Thymus (tissue), 14 donors: Measurements from ENCODE around the gene PRELID3B. TPM values are rescaled to one million over a fixed set of nuclear protein-coding genes. Genes with fewer than 3 reads are reported as not detected.

Experiments
- DNase-seq, 9 donors: peaks; one replicate each; pipeline ENCODE4 v3.0.0-alpha.2; 2013; ENCODE audit warnings: low spot score in 9 of 9, low read depth in 6 of 9, missing footprints in 1 of 9
- H3K27ac ChIP-seq, 2 donors: one replicate each; pipeline ENCODE4 v1.5.1; 2013; ENCODE audit warnings: control low read depth in 1 of 2, low read depth in 1 of 2, low read length in 1 of 2, mild to moderate bottlenecking in 1 of 2, moderate library complexity in 1 of 2
- H3K27me3 ChIP-seq, 2 donors: one replicate each; pipeline ENCODE4 v1.5.1; 2013; ENCODE audit warnings: low read length in 1 of 2; ENCODE audit not compliant: control insufficient read depth in 2 of 2, insufficient read depth in 1 of 2
- H3K36me3 ChIP-seq, 2 donors: one replicate each; pipeline ENCODE4 v1.5.1; 2013; ENCODE audit warnings: low read length in 1 of 2, mild to moderate bottlenecking in 1 of 2, moderate library complexity in 1 of 2; ENCODE audit not compliant: control insufficient read depth in 2 of 2, insufficient read depth in 2 of 2
- H3K4me1 ChIP-seq, 2 donors: one replicate each; pipeline ENCODE4 v1.5.1; 2013; ENCODE audit warnings: low read length in 2 of 2; ENCODE audit not compliant: control insufficient read depth in 2 of 2, insufficient read depth in 2 of 2
- H3K4me3 ChIP-seq, 2 donors: one replicate each; pipeline ENCODE4 v1.5.1; 2013; ENCODE audit warnings: low read length in 2 of 2, control low read depth in 1 of 2, mild to moderate bottlenecking in 1 of 2
- H3K9me3 ChIP-seq, 2 donors: one replicate each; pipeline ENCODE4 v1.5.1; 2013; ENCODE audit warnings: low read length in 1 of 2, mild to moderate bottlenecking in 1 of 2; ENCODE audit not compliant: control insufficient read depth in 2 of 2, insufficient read depth in 1 of 2
- WGBS: extraction: QIAGEN DNeasy Blood & Tissue Kit; methylation state at CpG from one replicate; pipeline ENCODE4 v1.1.7; 2013; 5-methylcytosine and 5-hydroxymethylcytosine counted together
- long read RNA-seq, 10 donors: transcript quantifications; one replicate each; lab custom pipeline, GENCODE V29; 2026
- polyA plus RNA-seq: library from polyadenylated mRNA; stranded (reverse); fragments of 200-250 nt; gene quantifications from one replicate; pipeline ENCODE4 v1.2.3, GENCODE V29; 2013
- total RNA-seq: library from RNA; stranded (reverse); fragments of 120-200 nt; gene quantifications from one replicate; pipeline ENCODE4 v1.2.4, GENCODE V29; 2013
- donor health status: healthy.

Gene PRELID3B
- 61.9 TPM for total RNA-seq
- polyA plus RNA-seq = 33.4 TPM
- long read RNA-seq, donor 1, partial matches to known transcripts = 0 of 4 reads
- long read RNA-seq, donor 1, other reads (novel, unspliced or antisense) = 0 of 4 reads
- long read RNA-seq, donor 2, transcript PRELID3B-201 (6 exons, 2,626 nt) = major isoform, 48 of 53 reads
- long read RNA-seq, donor 2, partial matches to known transcripts = 0 of 53 reads
- long read RNA-seq, donor 2, other reads (novel, unspliced or antisense) = 0 of 53 reads
- long read RNA-seq, donor 3, transcript PRELID3B-201 (6 exons, 2,626 nt) = major isoform, 30 of 34 reads
- long read RNA-seq, donor 3, partial matches to known transcripts = 0 of 34 reads
- long read RNA-seq, donor 3, other reads (novel, unspliced or antisense) = 0 of 34 reads
- long read RNA-seq, donor 4, transcript PRELID3B-201 (6 exons, 2,626 nt) = major isoform, 18 of 21 reads
- long read RNA-seq, donor 4, partial matches to known transcripts = 0 of 21 reads
- long read RNA-seq, donor 4, other reads (novel, unspliced or antisense) = 0 of 21 reads
- long read RNA-seq, donor 5, transcript PRELID3B-204 (2 exons, 612 nt) = minor isoform, 6 of 42 reads
- long read RNA-seq, donor 5, transcript PRELID3B-201 (6 exons, 2,626 nt) = major isoform, 34 of 42 reads
- long read RNA-seq, donor 5, partial matches to known transcripts = 0 of 42 reads
- long read RNA-seq, donor 5, other reads (novel, unspliced or antisense) = 0 of 42 reads
- long read RNA-seq, donor 6, transcript PRELID3B-201 (6 exons, 2,626 nt) = major isoform, 26 of 28 reads
- long read RNA-seq, donor 6, partial matches to known transcripts = 0 of 28 reads
- long read RNA-seq, donor 6, other reads (novel, unspliced or antisense) = 0 of 28 reads
- long read RNA-seq, donor 7, transcript PRELID3B-201 (6 exons, 2,626 nt) = major isoform, 55 of 59 reads
- long read RNA-seq, donor 7, partial matches to known transcripts = 0 of 59 reads
- long read RNA-seq, donor 7, other reads (novel, unspliced or antisense) = 0 of 59 reads
- long read RNA-seq, donor 8, transcript PRELID3B-201 (6 exons, 2,626 nt) = major isoform, 10 of 10 reads
- long read RNA-seq, donor 8, partial matches to known transcripts = 0 of 10 reads
- long read RNA-seq, donor 8, other reads (novel, unspliced or antisense) = 0 of 10 reads
- long read RNA-seq, donor 9, transcript PRELID3B-201 (6 exons, 2,626 nt) = major isoform, 20 of 22 reads
- long read RNA-seq, donor 9, partial matches to known transcripts = 0 of 22 reads
- long read RNA-seq, donor 9, other reads (novel, unspliced or antisense) = 0 of 22 reads
- long read RNA-seq, donor 10, transcript PRELID3B-201 (6 exons, 2,626 nt) = major isoform, 33 of 36 reads
- long read RNA-seq, donor 10, partial matches to known transcripts = 0 of 36 reads
- long read RNA-seq, donor 10, other reads (novel, unspliced or antisense) = 0 of 36 reads

DNA sequence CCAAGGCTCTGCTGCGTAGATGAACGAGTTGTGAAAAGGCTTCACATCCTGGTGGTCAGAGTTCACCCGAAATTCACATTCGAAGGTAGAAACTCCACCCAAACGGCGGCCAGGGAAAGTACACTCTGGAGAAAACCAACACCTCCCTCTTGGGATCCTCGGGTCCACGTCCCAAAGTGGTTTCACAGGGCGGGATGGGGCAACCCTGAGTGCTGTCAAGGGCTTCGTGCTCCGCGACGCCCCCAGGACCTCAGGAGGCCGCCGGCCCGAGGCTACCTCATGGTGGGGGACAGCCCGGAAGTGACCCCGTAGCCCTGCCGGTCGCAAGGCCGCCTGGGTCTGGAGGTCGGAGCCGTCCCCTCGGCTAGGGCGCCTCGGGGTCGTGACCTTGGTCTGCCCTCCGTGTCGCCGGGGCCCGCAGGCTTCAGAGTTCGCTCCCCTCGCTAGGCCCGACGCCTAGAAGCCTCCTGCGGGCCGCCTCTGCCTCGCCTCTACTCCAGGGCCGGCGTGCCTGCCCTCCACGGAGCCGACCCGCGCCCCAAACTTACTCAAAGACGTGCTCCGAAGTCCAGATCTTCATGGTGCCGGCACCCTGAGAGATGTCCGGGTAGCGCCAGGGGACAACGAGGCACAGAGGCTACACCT lies at the start of gene PRELID3B:
PRELID3B (minus strand) TSS at position 636 of the 645 bp plus-strand sequence; CDS start at position 580, 56 bp downstream.
- no peaks in the 10 kb centered on the region for H3K27me3 ChIP-seq
- H3K27ac ChIP-seq = peak within 1 kb of the TSS; percentile 46 to 79
- peak within 1 kb of the TSS; percentile 90 to 92 for H3K4me3 ChIP-seq
- H3K4me1 ChIP-seq = peaks cover 25 to 27% of the 10 kb centered on the region in 2 donors
- no peaks in the 10 kb centered on the region for H3K9me3 ChIP-seq
- peaks cover 8 to 22% of the 10 kb centered on the region in 2 donors for H3K36me3 ChIP-seq
- peak in 2 of 9 donors; percentile 16 to 30 for DNase-seq
- WGBS = 5% methylated on average over 50 of the region's 50 CpGs

DNA sequence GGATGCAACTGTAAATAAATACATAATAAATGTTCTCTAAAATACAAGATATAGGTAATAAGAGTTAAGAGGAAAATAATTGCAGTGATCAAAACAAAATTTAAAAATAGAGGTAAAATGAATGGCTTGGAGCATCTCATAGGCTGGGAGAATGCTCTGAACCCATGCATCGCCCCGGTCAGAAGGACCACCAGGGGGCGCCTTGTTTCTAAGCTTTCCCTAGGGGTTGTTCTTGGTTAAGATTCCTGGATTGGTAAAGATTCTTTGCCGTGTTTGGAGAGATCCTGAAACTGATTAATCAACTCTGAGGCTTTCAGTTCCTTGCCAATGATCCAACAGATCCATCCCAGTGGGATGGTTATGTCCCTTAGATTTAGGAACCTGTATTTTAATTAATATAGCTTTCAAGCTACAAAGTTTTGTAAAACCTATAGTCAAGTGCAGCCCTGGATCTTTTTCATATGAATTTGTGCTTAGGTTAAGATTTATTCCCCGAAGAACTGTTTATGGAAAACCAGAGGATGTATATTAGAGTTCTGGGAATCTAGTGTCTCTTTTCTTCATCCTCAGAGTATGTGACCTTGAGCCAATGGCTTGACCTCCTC lies 45.3 kb upstream of the PRELID3B start:
- H3K27ac ChIP-seq = no peak overlapping the region
- no peaks in the 10 kb centered on the region for H3K4me1 ChIP-seq
- 17% methylated on average over 5 of the region's 5 CpGs for WGBS
- DNase-seq = peak; percentile 30 to 82 (median 64)
- peaks cover 0 to 10% of the 10 kb centered on the region in 2 donors for H3K27me3 ChIP-seq
- no peak overlapping the region for H3K4me3 ChIP-seq
- no peaks in the 10 kb centered on the region for H3K36me3 ChIP-seq
- H3K9me3 ChIP-seq = no peaks in the 10 kb centered on the region

DNA sequence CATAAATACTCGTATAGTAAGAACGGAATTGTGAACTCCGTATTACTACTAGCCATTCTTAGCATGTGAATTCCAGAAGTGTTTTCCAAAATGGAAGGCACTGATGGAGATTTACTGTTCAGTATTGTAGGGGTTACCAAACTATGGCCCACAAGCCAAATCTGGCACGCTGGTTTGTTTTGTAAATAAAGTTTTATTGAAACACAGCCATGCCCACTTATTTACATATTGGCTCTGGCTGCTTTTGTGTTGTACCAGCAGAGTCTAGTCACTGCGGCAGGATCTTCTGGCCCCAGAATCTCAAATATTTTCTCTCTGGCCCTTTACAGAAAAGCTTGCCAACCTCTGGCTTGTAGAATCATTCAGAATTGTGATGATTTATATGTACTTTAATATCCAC lies 44.3 kb upstream of the PRELID3B start:
- WGBS = 97% methylated on average over 5 of the region's 5 CpGs

DNA sequence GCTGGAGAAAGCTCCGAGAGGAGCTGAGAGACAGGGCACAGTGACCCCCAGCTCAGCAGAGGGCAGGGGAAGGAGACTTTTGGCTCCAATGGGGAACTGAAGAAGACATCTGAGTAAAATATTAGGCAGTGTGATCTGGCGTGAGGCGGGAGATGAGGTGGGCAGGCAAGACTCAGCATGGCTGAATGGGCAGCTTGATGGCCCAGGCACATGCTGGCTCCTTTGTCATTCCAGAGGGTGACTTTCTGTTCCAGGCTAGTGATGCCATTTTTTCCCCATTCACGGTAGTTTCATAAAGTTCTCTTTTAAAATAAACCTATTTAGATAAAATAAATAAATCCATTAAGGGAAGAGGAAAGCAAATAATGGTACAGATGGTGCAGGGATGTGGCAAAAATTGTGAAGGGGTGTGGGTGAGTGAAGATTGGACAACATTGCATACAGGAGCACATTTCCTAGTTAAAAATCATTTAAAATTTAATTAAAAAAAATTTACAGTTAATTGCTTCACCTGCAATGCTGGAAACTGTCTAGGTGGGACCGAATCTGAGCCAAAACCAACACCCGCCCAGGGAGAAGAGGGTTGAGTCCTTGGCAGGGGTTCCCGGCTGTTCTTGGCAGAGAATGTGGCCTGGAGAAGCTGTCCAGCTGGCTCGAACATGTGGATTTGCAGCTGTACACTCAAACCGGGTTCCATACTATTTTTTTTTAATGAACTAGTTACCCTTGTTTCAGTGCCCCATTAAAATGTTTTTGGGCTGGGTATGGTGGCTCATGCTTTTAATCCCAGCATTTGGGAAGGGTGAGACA lies 41.7 kb upstream of the PRELID3B start:
- Histone ChIP-seq H3K27me3 (peaks cover 0 to 12% of the 10 kb centered on the region in 2 donors), H3K4me3 (no peak overlapping the region), H3K36me3 (no peaks in the 10 kb centered on the region), H3K9me3 (no peaks in the 10 kb centered on the region), H3K4me1 (no peaks in the 10 kb centered on the region), H3K27ac (no peak overlapping the region)
- no peak for DNase-seq
- WGBS = 92% methylated on average over 9 of the region's 9 CpGs

More for the DNA sequence above, 44.3 kb upstream of the PRELID3B start:
- DNase-seq = no peak
- Histone ChIP-seq H3K9me3 (no peaks in the 10 kb centered on the region), H3K27me3 (peaks cover 0 to 10% of the 10 kb centered on the region in 2 donors), H3K27ac (no peak overlapping the region), H3K4me1 (no peaks in the 10 kb centered on the region), H3K36me3 (no peaks in the 10 kb centered on the region), H3K4me3 (no peak overlapping the region)

DNA sequence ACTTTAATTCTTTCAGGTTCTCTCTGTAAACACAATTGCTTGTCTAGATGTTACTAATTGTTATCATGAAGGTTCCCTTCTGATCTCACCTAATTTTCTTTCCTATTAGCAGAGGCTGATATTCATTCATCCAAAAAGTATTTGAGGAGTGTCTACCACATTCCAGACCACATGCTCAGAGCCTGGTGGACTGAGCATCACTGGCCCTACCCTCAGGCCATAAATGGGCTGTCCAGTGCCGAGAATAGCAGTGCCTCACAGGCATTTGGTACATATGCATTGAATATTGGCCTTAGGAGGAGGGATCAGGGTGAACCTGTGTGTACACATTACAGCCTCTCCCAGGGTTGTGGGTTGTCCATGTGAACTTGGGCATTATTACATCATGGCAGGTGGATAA lies 40.4 kb upstream of the PRELID3B start:
- Histone ChIP-seq H3K9me3 (no peaks in the 10 kb centered on the region), H3K4me1 (no peaks in the 10 kb centered on the region), H3K27me3 (peaks cover 0 to 12% of the 10 kb centered on the region in 2 donors), H3K27ac (no peak overlapping the region), H3K4me3 (no peak overlapping the region), H3K36me3 (no peaks in the 10 kb centered on the region)
- no peak for DNase-seq
- 93% methylated on average over 1 of the region's 1 CpG for WGBS

DNA sequence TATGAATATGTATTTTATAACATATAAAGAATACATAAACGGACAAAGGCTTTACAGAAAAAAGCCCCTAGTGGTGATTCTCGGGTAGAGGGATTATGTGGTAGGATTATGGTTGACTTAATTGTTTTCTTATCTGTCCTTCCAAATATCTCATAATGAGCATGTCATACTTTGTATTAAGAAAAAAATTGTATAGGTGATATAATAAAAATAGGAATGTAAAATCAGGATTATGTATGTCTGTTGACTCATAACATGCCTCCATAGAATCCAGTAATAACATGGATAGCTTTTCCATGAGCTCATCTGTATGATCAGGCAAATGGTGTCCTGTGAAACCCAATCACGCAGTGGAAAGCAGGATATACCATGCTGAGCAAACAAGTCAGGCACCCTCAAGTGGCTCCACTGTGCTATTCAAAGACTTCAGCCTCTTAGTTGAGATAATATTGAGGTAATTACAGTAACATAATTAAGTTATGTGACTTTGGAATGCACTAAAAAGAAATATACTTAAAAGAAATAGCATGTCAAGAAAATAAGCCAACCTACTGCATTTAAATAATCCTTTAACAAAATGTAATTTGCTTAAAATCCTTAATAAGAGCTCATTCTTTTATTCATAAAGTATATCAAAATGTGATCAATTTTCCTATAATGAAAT lies 39.6 kb upstream of the PRELID3B start:
- Histone ChIP-seq H3K9me3 (no peaks in the 10 kb centered on the region), H3K27ac (no peak overlapping the region), H3K4me3 (no peak overlapping the region), H3K27me3 (peaks cover 0 to 18% of the 10 kb centered on the region in 2 donors), H3K4me1 (no peaks in the 10 kb centered on the region), H3K36me3 (no peaks in the 10 kb centered on the region)
- DNase-seq = peak in 2 of 9 donors; percentile 9 to 24
- 43% methylated on average over 3 of the region's 3 CpGs for WGBS

DNA sequence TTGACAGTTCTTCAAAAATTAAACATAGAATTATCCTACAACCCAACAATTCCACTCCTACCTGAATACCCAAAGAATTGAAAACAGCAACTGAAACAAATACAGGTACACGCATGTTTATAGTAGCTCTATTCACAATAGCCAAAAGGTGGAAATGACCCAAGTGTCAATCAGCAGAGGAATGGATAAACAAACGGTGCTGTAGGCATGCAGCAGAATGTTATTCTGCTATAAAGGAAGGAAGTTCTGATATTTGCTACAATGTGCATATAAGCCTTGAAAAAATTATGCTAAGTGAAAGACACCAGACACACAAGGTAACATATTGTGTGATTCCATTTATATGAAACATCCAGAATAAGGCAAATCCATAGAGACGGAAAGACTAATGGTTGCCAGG lies 38.5 kb upstream of the PRELID3B start:
- peaks cover 0 to 26% of the 10 kb centered on the region in 2 donors for H3K27me3 ChIP-seq
- H3K4me1 ChIP-seq = no peaks in the 10 kb centered on the region
- WGBS = 73% methylated on average over 3 of the region's 3 CpGs
- no peak for DNase-seq
- no peak overlapping the region for H3K27ac ChIP-seq
- no peaks in the 10 kb centered on the region for H3K9me3 ChIP-seq
- H3K36me3 ChIP-seq = no peaks in the 10 kb centered on the region
- no peak overlapping the region for H3K4me3 ChIP-seq
